Measurements from ENCODE around the gene MMP2. TPM values are rescaled to one million over a fixed set of nuclear protein-coding genes. Genes with fewer than 3 reads are reported as not detected.

MMP2 gene
- total and polyA plus RNA-seq, 9 donors: 102 to 629 (median 300) TPM

DNA sequence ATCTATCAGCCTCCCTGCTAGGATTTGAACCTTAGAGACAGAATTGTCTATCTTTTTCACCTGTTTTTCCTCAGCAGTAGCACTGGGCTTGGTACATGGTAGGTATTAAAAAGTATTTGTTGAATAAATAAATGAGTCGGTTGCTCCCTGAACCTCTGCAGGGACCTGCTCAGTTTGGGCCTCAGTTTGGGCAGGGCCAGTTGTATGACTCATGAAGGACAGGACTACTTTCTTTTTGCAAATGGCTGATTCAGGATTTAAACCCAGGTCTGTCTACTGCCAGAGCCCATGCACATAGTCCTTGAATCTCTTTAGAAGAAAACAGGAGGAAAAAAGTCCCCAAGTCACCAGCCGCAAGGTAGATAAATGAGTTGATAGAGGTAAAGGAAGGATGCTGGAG lies 3.1 kb downstream of the MMP2 start:
- 71 to 77% (median 74%) methylated on average over 2 of the region's 2 CpGs for WGBS, 3 donors

GRCh38 chr16:55487048-55487803 lies 8.2 kb downstream of the MMP2 start:
- no peak overlapping the region for H3K4me3 ChIP-seq

More for the DNA sequence above, 3.1 kb downstream of the MMP2 start:
- no peak for DNase-seq
- Histone ChIP-seq H3K27me3 (no peaks in the 10 kb centered on the region), H3K36me3 (no peaks in the 10 kb centered on the region), H3K27ac (no peak overlapping the region), H3K9me3 (no peaks in the 10 kb centered on the region), H3K4me1 (ENCODE audit: insufficient read depth) (peaks cover 2% of the 10 kb centered on the region), H3K4me3 (no peak overlapping the region)
- TF ChIP-seq CTCF (IDR thresholded peaks at IDR 0.05) (no peak), EP300 (IDR thresholded peaks at IDR 0.05) (no peak), POLR2A (IDR thresholded peaks at IDR 0.05) (no peak)
- intact Hi-C loops (cut with DNase I): no loop called here

DNA sequence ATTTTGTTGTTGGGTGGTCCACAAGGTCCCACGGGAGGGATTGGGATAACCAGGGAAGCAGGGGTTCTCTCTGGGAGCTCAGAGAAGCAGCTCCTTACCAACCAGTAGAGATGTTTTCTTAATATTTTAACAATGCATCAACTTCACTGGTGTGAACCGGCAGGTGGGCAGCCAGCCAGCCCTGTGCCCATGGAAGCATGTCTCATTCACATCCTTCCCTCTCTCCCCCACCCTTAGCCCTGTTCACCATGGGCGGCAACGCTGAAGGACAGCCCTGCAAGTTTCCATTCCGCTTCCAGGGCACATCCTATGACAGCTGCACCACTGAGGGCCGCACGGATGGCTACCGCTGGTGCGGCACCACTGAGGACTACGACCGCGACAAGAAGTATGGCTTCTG lies 9.3 kb downstream of the MMP2 start:
- no peaks in the 10 kb centered on the region for H3K27me3 ChIP-seq
- TF ChIP-seq CTCF (IDR thresholded peaks at IDR 0.05) (no peak), EP300 (IDR thresholded peaks at IDR 0.05) (no peak), POLR2A (IDR thresholded peaks at IDR 0.05) (no peak)
- WGBS, 3 donors: 87 to 90% (median 89%) methylated on average over 12 of the region's 12 CpGs
- no peaks in the 10 kb centered on the region for H3K36me3 ChIP-seq
- H3K4me1 ChIP-seq (ENCODE audit: insufficient read depth): no peaks in the 10 kb centered on the region
- no peak for DNase-seq
- intact Hi-C loops (cut with DNase I): no loop called here
- no peaks in the 10 kb centered on the region for H3K9me3 ChIP-seq
- H3K4me3 ChIP-seq: no peak overlapping the region
- no peak overlapping the region for H3K27ac ChIP-seq

More at GRCh38 chr16:55487048-55487803, 8.2 kb downstream of the MMP2 start:
- intact Hi-C loops (cut with DNase I): no loop called here
- WGBS, 3 donors: 24 to 39% (median 37%) methylated on average over 13 of the region's 13 CpGs
- DNase-seq: peak; percentile 52 to 76 (median 57)
- no peaks in the 10 kb centered on the region for H3K27me3 ChIP-seq
- H3K9me3 ChIP-seq: no peaks in the 10 kb centered on the region
- TF ChIP-seq CTCF (IDR thresholded peaks at IDR 0.05): no peak
- TF ChIP-seq EP300 (IDR thresholded peaks at IDR 0.05): peak; percentile 50
- H3K4me1 ChIP-seq (ENCODE audit: insufficient read depth): no peaks in the 10 kb centered on the region
- no peaks in the 10 kb centered on the region for H3K36me3 ChIP-seq
- H3K27ac ChIP-seq: peak overlapping the region; percentile 14 to 26

GRCh38 chr16:55489119-55489955 lies 10.3 kb downstream of the MMP2 start:
- Histone ChIP-seq H3K27ac (no peak overlapping the region), H3K27me3 (no peaks in the 10 kb centered on the region), H3K4me3 (no peak overlapping the region), H3K4me1 (ENCODE audit: insufficient read depth) (no peaks in the 10 kb centered on the region), H3K9me3 (no peaks in the 10 kb centered on the region), H3K36me3 (no peaks in the 10 kb centered on the region)
- no peak for DNase-seq
- TF ChIP-seq EP300 (IDR thresholded peaks at IDR 0.05): no peak
- TF ChIP-seq CTCF (IDR thresholded peaks at IDR 0.05): no peak
- no peak for TF ChIP-seq POLR2A (IDR thresholded peaks at IDR 0.05)
- intact Hi-C loops (cut with DNase I): no loop called here
- 94 to 96% (median 96%) methylated on average over 14 of the region's 14 CpGs for WGBS, 3 donors

All from ovary (tissue), 9 donors.